GM18511 (cell line): ENCODE results near the gene ZC3H4.
"Not testable (repeated sequence)": the region's sequence is repeated elsewhere in the genome, so short reads cannot be mapped to it uniquely, and the experiment has no call there.

ENCODE experiments used
- ATAC-seq: cut with Tn5 transposase; IDR thresholded peaks from one replicate; pipeline ENCODE4 v1.9.1; 2021; ENCODE audit warnings: mild to moderate bottlenecking, moderate library complexity; ENCODE audit not compliant: unreplicated experiment

The ZC3H4 gene

DNA sequence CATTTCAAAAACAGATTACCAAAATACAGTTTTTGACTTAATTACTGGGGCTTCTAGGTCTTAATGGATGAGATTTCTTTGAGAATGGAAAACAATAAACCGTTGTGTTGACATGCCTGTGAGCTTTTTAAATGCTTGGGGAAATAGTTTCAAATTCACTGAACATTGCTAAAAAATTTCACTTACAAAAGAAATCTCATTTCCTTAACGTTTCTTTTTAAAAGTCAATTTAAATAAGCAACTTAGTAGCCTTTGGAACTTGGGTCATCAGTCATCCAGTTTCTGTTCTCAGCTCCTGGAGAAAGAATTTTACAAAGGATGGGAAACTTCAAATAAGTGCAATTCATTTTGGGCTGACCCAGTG, 4.4 kb downstream of the ZC3H4 start:
- no peak for ATAC-seq

DNA sequence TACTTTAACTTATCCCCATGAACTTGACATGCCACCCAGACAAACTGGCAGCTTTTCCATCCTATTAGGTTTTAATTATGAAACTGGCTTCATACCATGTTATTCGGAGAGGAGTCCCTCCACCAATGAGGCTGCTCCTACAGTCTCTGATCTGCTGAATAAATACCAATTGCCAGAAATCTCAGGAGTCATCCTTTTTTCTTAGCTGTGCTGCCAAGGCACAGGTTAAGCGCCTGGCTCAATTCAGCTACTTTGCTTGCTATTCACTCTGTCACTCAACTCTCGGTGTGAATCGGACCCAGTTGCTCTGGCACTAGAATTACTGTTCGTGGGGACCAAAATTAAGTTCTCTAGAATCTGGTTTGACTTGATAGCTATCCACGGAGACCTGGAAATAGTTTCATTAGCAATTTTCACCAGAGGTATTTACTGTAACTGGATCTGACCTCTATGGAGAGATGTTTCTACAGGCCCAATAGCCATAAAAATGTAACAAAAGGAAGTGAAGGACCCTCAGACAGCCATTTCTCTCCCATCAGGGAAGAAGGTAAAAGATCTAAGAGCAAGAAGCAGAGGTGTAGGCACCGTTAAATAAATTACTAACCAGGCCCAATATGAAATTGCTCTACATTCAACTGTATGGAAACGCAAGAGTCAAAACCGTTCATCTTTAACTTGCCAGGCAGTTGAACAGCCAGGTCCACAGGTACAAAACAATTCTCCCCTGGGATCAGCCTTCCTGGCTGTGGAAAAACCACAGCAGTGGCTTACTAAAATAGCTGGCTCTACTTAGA, 5.4 kb downstream of the ZC3H4 start:
- ATAC-seq = no peak

DNA sequence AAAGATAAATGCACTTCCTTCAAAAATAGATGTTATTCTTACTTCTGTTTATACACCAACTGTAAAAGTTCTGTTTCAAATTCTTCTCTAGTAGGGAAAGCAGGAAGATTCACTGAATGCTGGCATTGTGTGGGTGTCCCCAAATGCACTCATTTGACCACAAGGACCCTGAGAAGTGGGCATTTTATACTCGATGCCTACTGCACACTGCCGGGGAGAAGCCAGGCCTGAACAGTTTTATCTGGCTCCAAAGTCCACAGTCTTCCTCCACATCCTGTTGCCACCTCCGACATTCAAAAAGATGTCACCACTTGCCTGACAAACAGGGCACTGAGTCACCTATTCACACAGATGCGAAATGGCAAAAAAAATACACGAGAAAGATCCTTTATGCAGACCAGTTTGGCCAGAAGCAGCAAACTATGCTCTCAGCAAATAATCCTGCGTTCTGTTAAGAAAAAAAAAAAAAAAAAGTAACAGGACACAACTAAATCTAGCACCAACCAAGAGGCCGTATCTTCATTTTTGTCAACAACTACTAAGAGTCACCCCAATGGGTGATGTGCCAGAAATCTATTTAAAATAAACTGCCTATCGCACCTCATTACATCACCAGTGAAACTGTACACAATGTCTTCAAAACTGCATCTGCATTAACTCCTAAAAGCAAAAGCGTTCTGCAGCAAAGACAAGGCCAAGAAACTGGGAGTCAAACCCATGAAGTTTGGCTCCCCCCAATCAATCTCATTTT, 6.2 kb downstream of the ZC3H4 start:
- no peak for ATAC-seq

DNA sequence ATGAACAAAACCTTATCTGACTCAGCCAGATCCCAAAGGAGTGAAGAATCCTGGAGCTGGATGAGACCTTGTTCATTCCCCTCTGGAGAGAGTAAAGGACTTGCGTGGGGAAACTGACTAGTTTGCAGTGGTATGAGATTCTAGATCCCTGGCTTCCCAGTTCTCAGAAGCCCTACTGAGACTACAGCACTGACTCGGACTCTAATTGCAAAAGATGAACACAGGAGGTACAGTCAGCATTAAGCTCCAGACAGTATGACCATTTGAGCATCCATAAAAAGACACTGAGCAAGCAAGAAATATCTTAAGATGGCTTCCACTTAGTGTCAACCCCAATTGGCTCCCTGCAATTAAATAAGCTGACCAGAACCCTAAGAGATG, 6.8 kb downstream of the ZC3H4 start:
- ATAC-seq = no peak

DNA sequence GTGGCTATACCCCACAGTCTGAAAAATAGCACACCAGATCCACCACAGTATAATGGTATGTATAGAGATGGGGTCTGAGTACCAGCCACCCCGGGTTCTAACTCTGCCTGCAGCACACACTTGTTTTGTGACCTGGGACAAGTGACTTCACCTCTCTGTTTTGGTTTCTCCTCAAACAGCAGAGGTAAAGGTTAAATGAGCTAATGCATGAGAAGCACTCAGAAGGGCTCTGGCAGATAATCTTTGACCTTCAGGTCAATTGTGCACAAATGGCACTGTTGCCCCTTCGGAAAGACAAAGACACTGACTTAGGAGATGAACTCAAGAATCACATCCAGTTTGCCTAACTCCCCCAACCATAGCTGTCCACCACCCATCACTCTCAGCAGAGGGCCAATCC, 7.7 kb downstream of the ZC3H4 start:
- no peak for ATAC-seq

DNA sequence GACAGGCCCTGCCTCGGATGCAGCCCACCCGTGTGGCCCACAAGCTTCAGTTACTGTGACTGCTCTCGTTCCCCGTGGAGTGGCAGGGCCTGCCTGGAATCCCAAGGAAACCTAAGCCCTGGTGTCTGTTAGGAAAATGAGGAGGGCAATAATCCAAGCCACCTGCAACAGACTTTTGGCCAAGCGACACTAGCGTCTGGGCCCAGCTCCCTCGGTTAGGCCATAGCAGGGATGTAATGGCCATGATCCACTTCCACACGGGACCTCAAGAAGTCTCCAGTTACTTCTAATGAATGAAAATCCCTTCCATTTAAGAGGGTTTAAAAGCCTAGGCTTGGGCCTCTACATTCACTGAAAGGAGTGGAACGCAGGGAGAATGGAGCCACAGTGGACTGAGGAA, 8.9 kb downstream of the ZC3H4 start:
- no peak for ATAC-seq

DNA sequence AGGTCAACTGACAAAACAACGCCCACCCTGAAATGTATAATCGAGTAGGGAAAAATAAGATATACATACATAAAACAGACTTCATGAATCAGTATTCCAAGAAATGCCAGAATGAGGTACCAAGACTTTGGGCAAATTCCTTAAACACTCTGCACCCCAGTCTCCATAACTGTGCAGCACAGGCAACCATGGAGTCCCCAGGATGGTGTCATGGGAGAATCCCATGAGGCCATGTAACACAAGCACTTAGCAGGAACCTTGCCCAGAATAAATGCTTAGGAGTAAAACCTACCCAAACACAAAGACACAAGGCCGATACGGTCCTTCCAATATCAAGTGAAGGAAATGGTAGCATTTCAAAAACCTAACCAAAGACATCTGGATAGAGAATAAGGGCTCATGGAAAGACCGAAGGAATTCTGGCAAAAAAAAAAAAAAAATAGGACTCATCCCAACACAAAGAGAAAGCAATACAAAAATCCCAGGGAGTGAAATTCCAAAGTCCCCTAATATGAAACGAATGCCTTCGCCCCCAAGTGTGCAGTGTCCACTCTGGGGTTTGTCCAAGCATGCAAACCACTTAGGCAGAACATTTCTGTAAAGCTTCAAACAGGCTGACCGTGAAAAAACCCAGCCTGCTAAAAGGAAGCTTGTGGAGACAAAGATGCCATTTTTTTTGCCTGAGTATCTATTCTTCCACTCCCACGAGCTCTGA, 11.1 kb downstream of the ZC3H4 start:
- ATAC-seq = no peak

DNA sequence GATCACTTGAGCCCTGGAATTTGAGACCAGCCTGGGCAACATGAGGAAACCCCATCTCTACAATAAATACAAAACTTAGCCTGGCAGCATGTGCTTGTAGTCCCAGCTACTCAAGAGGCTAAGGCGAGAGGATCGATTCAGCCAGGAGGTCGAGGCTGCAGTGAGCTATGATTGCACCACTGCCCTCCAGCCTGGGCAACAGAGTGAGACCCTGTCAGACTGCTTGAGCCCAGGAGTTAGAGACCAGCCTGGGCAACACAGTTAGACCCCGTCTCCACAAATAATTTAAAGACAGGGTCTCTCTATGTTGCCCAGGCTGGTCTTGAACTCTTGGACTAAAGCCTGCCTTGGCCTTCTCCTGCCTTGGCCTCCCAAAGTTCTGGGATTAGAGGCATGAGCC, 12.5 kb downstream of the ZC3H4 start:
- not testable (repeated sequence) for ATAC-seq

DNA sequence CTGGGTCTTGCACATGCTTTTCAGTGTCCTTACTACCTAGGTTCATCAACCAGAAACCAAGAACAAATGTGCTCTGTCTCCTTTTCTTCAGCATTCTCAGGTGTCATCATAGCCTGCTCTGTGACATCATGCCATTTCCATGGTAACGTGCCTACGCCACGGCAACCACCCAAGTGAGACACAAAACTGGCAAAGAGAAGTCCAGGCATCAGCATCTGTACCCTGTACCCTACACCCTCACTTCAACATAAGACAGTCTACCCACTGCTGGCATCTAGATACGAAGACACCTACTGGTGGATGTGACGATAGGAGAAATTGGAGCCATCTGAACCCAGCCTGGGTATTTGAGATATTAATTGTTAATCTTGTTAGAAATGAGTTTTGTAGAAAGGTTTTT, 13.3 kb downstream of the ZC3H4 start:
- ATAC-seq = no peak

DNA sequence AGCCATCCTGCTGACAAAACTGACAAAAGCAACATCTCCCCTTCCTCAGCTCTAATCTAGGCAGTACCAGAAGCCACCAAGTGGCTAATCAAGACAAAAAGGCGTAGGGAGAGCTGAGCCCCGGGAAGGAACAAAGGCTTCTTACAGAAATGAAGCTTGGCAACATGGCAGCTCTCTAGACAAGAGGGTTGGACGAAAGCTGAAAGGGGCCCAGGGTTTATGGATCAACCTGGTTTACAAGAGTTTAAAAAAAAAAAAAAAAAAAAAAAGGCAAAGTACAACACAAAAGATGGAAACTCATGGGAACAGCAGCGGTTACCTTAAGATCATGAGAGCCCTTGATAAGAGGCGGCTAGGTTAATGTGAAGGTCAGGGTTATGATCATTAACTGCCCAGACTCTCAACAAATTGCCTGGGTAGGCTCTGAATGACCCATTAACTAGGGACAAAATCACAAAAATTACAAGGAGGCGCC, 14.0 kb downstream of the ZC3H4 start:
- ATAC-seq = no peak

DNA sequence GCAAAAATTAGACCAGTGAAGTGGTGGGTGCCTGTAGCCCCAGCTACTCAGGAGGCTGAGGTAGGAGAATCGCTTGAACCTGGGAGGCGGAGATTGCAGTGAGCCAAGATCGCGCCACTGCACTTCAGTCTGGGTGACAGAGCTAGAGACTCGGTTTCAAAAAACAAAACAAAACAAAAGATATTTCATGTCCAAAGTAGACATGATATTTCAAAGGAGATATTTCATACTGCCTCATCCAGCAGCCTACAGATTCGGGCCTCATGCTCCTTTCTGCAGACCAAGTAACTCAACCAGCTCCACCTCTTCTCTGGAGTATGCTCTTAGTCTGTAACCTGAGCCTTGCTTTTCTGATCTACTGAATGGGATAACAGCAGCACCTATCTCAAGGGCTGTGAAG, 15.0 kb downstream of the ZC3H4 start:
- no peak for ATAC-seq

DNA sequence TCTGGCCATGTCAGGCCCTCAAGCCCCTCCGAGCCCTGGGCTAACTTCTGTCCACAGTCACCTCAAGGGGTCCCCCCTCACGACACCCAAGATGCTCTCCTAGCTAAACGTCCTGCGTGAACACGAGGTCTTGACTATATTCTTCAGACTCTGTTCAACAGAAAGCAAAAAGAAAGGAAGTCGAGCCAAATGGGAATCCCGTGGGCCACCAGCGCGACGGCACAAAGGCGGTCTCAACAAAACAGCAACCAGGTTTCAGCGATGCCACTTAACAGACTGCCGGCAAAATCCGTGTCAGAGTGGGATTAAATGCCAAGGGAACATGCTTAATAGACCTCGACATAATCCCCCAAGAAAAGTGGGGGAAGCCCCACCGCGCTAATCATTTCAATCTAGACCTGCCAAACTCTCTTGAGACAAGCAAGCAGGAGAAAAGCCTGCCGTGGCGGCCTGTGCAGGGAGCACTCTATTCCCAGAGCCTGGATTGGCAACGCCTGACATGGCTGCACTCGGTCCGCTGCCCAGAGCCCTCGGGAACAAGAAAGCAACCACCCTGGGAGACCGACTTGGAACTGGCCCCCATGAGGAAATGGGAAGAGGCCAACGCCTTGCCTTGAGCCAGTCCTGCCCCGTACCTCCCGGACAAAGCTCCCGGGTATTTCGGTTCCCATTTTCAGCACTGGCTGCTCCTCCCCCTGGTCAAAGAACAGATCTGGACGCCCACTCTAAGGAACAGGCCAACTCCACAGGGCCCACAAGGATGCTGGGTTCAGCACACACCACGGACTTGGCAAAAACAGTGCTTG, 16.0 kb downstream of the ZC3H4 start:
- no peak for ATAC-seq

DNA sequence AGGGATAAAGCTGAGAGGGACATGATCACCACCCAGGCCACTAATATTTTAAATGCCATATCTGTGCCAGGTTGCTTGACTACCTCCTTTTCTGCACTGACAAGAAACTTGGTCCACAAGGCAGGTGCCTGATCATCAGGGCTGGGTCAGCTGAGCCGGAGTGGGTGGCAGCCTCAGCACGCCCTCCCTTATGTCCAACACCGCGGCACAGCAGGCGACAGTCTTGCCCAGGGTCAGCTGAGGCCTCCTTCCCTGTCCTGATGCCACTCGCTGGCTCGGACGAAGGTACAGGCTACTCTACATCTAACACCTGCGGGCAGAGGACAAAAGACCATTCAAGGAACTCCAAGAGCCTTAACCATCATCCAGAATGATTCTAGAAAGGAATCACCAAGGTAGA, 16.9 kb downstream of the ZC3H4 start:
- ATAC-seq = no peak

DNA sequence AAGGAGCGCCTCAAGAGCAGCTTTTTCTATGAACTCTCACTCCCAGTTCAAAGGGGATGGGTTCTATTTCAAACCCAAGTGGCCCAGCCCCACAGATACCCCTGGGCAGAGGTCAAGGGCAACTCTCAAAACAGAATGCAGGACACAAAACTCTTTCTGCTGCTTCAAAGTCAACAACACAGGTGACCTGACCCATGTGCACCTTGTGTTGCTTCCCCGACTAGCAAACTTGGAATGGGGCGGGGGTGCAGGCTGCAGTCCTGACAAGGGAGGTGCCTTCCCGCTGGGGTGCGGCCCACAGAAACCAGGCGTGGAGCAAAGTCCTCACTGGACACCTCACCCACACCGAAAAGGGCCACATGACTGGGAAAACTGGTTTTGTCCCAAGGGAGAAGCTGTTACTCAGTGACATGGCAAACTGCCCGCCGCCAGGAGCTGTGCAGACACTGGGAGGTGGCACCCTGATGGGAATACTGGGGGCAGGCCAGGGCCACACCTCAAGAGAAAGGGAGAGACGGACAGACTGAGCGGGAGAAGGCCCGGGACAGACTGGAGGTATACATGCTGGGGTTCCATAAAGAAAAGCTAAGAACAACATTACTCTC, 17.4 kb downstream of the ZC3H4 start:
- ATAC-seq = no peak

DNA sequence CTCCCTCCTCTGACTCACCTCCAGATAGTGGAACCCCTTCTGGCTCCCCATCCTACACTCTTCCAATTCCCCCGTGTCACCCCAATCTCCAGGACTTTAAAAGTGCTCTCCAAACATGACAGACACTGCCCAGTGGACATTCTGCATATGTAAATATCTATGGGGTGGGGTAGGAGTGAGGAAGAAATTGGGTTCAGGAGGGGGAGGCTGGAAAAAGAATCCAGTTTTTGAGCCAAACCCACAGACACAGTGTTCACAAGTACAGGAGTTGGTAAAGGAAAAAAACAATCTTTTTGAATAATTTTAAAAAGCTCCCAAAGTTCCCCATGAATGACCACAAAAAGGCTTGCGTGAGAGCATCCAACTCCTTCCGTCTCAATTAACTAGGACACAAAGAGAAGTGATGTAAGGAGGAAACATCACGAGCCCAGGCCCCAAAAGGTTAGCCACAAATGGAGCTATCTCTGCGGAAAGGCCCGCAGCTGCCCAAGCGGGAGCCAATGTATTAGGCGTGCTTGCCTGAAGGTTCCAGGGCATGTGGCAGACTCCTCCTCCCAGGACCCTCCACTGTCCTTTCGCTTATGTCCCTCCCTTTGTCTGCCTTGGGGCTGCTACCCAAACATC, 18.0 kb downstream of the ZC3H4 start:
- ATAC-seq = no peak

DNA sequence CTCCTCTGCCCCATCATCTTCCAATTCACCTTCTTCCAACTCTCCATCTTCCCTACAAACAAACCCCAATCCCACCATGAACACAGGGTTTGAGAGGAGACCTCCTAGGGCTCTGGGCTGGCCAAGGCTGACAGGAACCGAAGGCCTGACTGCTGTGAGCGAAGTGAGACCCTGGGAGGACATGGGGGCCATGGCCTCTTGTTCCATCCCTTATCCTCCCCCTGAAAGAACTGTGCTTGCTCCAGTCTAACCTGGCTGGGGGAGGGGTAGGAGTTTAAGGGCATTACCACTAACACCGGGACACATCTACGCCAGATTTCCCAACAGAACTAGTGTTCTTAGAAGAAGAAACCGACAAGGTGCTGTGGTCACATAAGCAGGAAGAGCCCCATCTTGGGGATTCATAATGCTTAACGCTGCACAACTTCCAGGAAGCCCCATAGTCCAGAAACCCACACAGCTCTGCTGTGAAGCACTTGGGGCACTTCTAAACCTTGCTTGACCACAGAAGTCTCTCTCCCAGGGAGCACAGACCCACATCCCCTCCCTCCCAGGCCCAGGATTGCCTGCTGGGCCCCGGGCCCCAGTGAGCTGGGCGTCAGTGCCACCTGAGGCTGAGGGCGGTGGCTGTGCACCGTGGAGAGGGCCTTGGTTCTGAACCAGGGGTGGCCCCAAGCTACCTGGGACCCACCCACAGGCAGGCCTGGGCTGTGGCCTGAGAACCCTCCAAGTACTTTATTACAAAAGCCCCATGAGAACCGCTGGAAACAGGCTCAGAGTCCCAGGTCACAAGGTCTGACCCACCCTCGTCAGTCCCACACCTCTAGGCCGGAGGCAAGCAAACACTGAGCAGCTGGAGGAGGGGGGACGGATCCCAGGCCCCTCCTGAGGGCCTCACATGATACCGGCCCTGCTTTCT, 18.8 kb downstream of the ZC3H4 start:
- ATAC-seq = no peak

DNA sequence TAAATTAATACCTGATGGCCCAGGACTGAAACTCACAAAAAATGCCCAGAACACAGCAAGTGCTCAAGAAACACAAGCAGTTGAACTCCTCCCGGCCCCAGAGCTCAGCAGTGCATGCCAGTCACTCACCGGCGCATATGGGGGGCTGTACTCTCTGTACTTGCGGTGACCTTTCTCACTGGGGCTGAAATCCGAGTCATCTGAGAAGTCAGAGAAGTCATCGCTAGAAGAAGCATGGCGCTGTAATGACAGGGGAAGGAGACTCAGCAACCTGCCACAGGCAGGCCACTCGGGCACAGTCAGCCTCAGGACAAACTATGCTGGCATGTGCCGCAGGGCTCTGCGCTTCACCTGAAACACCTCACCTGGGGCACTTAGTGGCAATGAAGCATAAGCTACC, 19.7 kb downstream of the ZC3H4 start:
- ATAC-seq = peak; percentile 72

DNA sequence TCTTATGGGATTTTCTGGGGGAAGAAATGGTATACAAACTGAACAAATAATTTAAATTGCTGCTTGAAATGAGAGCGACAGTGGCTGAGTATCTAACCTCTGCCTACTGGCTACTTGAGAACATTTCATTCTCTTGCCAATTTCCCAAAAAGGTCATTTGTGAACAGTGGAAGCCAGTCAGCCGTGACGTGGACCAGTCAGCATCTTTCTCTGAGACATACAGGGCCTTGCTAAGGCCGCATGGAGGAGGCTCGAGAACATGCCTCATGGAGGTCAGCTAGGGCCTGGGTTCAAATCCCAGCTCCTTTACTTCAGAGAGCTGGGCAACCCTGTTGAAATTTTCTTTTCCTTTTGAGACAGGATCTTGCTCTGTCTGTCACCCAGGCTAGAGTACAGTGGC, 20.3 kb downstream of the ZC3H4 start:
- peak; percentile 29 for ATAC-seq

DNA sequence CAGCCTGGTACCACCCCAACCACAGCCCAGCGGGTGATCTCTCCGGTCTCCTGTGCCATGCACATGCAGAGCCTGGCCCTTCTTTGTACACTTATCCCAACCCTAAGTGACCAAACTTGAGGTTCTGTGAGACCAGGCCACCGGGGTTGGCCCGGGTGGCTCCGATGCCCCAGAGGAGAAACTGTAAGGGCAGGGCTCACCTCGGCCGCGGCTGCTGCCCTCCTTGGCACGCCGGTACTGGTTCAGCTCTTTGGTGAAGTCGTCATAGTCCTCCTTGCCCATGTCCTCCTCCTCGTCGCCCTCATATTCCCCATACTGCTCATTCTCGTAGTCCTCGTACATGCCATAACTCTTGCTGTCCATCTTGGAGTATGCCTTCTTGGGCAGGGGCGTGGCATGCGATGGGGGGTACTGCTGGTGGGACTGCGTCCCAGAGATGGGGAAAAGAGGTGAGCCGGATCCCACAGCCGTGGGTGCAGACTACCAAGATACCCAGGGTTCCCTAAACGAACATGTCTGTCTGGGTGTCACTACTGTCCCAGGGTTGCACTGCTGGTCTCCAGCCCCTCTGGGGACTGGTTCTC, 23.7 kb downstream of the ZC3H4 start:
- no peak for ATAC-seq
